ENCODE measurements around the gene CFAP91. TPM values are rescaled to one million over a fixed set of nuclear protein-coding genes. Genes with fewer than 3 reads are reported as not detected.

CFAP91 gene
- 10 to 100 TPM in 1 of 4 donors, 1 to 10 TPM in 2, not detected in 1; 2.1 to 21.5 (median 6.2) TPM for total RNA-seq

GRCh38 chr3:119702530-119703527 is at the start of gene CFAP91:
CFAP91 (plus strand) TSS chr3:119703022; CDS start chr3:119703099, 77 bp downstream.
- DNase-seq, result peak; percentile 97 to 99 (median 97)
- no peaks in the 10 kb centered on the region for H3K27me3 ChIP-seq
- peak within 1 kb of the TSS in 2 of 4 donors; percentile 55 to 69 for H3K27ac ChIP-seq
- peaks cover 0 to 14% (median 6%) of the 10 kb centered on the region in 4 donors for H3K4me1 ChIP-seq
- no peaks in the 10 kb centered on the region for H3K36me3 ChIP-seq
- H3K4me3 ChIP-seq, result peak within 1 kb of the TSS; percentile 27 to 57 (median 49)
- TF ChIP-seq CTCF (IDR thresholded peaks at IDR 0.05) (peak in 1 of 6 experiments; percentile 7), POLR2A (IDR thresholded peaks at IDR 0.05) (peak in 1 of 2 donors; percentile 18)
- no peaks in the 10 kb centered on the region for H3K9me3 ChIP-seq

- Histone ChIP-seq H3K36me3 (no peaks in the 10 kb centered on the region), H3K27me3 (no peaks in the 10 kb centered on the region), H3K9me3 (no peaks in the 10 kb centered on the region), H3K4me1 (no peaks in the 10 kb centered on the region), H3K27ac (no peak overlapping the region), H3K4me3 (no peak overlapping the region)
- no peak for DNase-seq
- TF ChIP-seq CTCF (IDR thresholded peaks at IDR 0.05) (no peak), POLR2A (IDR thresholded peaks at IDR 0.05) (no peak)
Observed at GRCh38 chr3:119653876-119654275, 48.9 kb upstream of the CFAP91 start.

- Histone ChIP-seq H3K9me3 (no peaks in the 10 kb centered on the region), H3K27ac (no peak overlapping the region), H3K4me1 (no peaks in the 10 kb centered on the region), H3K4me3 (peak overlapping the region in 1 of 4 donors; percentile 30), H3K27me3 (no peaks in the 10 kb centered on the region), H3K36me3 (no peaks in the 10 kb centered on the region)
- TF ChIP-seq CTCF (IDR thresholded peaks at IDR 0.05) (no peak), POLR2A (IDR thresholded peaks at IDR 0.05) (no peak)
- no peak for DNase-seq
Observed at GRCh38 chr3:119657887-119658702, 44.7 kb upstream of the CFAP91 start.

GRCh38 chr3:119658994-119659393 is 43.8 kb upstream of the CFAP91 start:
- H3K36me3 ChIP-seq, result no peaks in the 10 kb centered on the region
- no peak for TF ChIP-seq CTCF (IDR thresholded peaks at IDR 0.05)
- no peak for TF ChIP-seq POLR2A (IDR thresholded peaks at IDR 0.05)
- no peaks in the 10 kb centered on the region for H3K27me3 ChIP-seq
- H3K27ac ChIP-seq, result peak overlapping the region in 1 of 4 donors; percentile 51
- DNase-seq, result no peak
- H3K4me3 ChIP-seq, result peak overlapping the region in 1 of 4 donors; percentile 30
- no peaks in the 10 kb centered on the region for H3K9me3 ChIP-seq
- no peaks in the 10 kb centered on the region for H3K4me1 ChIP-seq

- Histone ChIP-seq H3K27ac (peak overlapping the region in 2 of 4 donors; percentile 15 to 51), H3K9me3 (no peaks in the 10 kb centered on the region), H3K4me3 (peak overlapping the region in 1 of 4 donors; percentile 30), H3K4me1 (no peaks in the 10 kb centered on the region), H3K36me3 (no peaks in the 10 kb centered on the region), H3K27me3 (no peaks in the 10 kb centered on the region)
- TF ChIP-seq CTCF (IDR thresholded peaks at IDR 0.05) (no peak), POLR2A (IDR thresholded peaks at IDR 0.05) (no peak)
- DNase-seq, result no peak
Observed at GRCh38 chr3:119659606-119660291, 43.1 kb upstream of the CFAP91 start.
